ENCODE data around the gene LRRC56. TPM values are rescaled to one million over a fixed set of nuclear protein-coding genes. Genes with fewer than 3 reads are reported as not detected.

LRRC56 gene
- total RNA-seq, 1 experiment from 2014 or later, result 0.08 TPM

GRCh38 chr11:537622-538430 lies 499 bp downstream of the LRRC56 start:
- no peak overlapping the region for H3K27ac ChIP-seq
- peaks cover 4% of the 10 kb centered on the region for H3K36me3 ChIP-seq
- H3K4me3 ChIP-seq, result no peak overlapping the region
- peak in 1 of 2 experiments; percentile 1 for DNase-seq
- H3K27me3 ChIP-seq, result no peaks in the 10 kb centered on the region
- no peaks in the 10 kb centered on the region for H3K4me1 ChIP-seq
- H3K9me3 ChIP-seq (replicated peaks), result no peaks in the 10 kb centered on the region

GRCh38 chr11:538431-539051 lies 1.2 kb downstream of the LRRC56 start:
- no peaks in the 10 kb centered on the region for H3K4me1 ChIP-seq
- H3K9me3 ChIP-seq (replicated peaks), result no peaks in the 10 kb centered on the region
- no peak overlapping the region for H3K27ac ChIP-seq
- no peak overlapping the region for H3K4me3 ChIP-seq
- peaks cover under 1% of the 10 kb centered on the region for H3K36me3 ChIP-seq
- peak in 1 of 2 experiments; percentile 2 for DNase-seq
- H3K27me3 ChIP-seq, result no peaks in the 10 kb centered on the region

GRCh38 chr11:539971-540481 lies 2.7 kb downstream of the LRRC56 start:
- Histone ChIP-seq H3K4me3 (no peak overlapping the region), H3K27ac (no peak overlapping the region), H3K36me3 (no peaks in the 10 kb centered on the region), H3K4me1 (no peaks in the 10 kb centered on the region), H3K9me3 (replicated peaks) (no peaks in the 10 kb centered on the region), H3K27me3 (no peaks in the 10 kb centered on the region)
- no peak for DNase-seq

- Histone ChIP-seq H3K27me3 (no peaks in the 10 kb centered on the region), H3K36me3 (no peaks in the 10 kb centered on the region), H3K4me1 (no peaks in the 10 kb centered on the region), H3K27ac (no peak overlapping the region), H3K4me3 (no peak overlapping the region), H3K9me3 (replicated peaks) (no peaks in the 10 kb centered on the region)
- no peak for DNase-seq
Observed at GRCh38 chr11:540583-541432, 3.5 kb downstream of the LRRC56 start.

GRCh38 chr11:541433-541885 lies 4.1 kb downstream of the LRRC56 start:
- Histone ChIP-seq H3K4me3 (no peak overlapping the region), H3K27me3 (no peaks in the 10 kb centered on the region)

GRCh38 chr11:544817-545166 lies 7.5 kb downstream of the LRRC56 start:
- no peak overlapping the region for H3K27ac ChIP-seq
- H3K36me3 ChIP-seq, result no peaks in the 10 kb centered on the region
- no peak for DNase-seq

More at GRCh38 chr11:541433-541885, 4.1 kb downstream of the LRRC56 start:
- no peak for DNase-seq
- no peaks in the 10 kb centered on the region for H3K36me3 ChIP-seq
- no peaks in the 10 kb centered on the region for H3K9me3 ChIP-seq (replicated peaks)
- no peaks in the 10 kb centered on the region for H3K4me1 ChIP-seq
- H3K27ac ChIP-seq, result no peak overlapping the region

GRCh38 chr11:545171-545570 lies 7.8 kb downstream of the LRRC56 start:
- H3K36me3 ChIP-seq, result no peaks in the 10 kb centered on the region
- H3K4me3 ChIP-seq, result no peak overlapping the region
- no peaks in the 10 kb centered on the region for H3K9me3 ChIP-seq (replicated peaks)

More at GRCh38 chr11:544817-545166, 7.5 kb downstream of the LRRC56 start:
- H3K4me1 ChIP-seq, result no peaks in the 10 kb centered on the region
- H3K4me3 ChIP-seq, result no peak overlapping the region
- no peaks in the 10 kb centered on the region for H3K27me3 ChIP-seq
- H3K9me3 ChIP-seq (replicated peaks), result no peaks in the 10 kb centered on the region

GRCh38 chr11:548700-549603 lies 11.6 kb downstream of the LRRC56 start:
- H3K36me3 ChIP-seq, result no peaks in the 10 kb centered on the region
- no peaks in the 10 kb centered on the region for H3K9me3 ChIP-seq (replicated peaks)
- H3K4me1 ChIP-seq, result peaks cover 4% of the 10 kb centered on the region
- no peak overlapping the region for H3K27ac ChIP-seq
- H3K27me3 ChIP-seq, result peaks cover 2% of the 10 kb centered on the region; the same call in 1 of the 2 replicates
- DNase-seq, result no peak
- no peak overlapping the region for H3K4me3 ChIP-seq

More at GRCh38 chr11:545171-545570, 7.8 kb downstream of the LRRC56 start:
- Histone ChIP-seq H3K27ac (no peak overlapping the region), H3K4me1 (no peaks in the 10 kb centered on the region), H3K27me3 (no peaks in the 10 kb centered on the region)
- no peak for DNase-seq

- Histone ChIP-seq H3K27ac (no peak overlapping the region), H3K4me1 (peaks cover 12% of the 10 kb centered on the region), H3K27me3 (peaks cover 4% of the 10 kb centered on the region; the same call in 1 of the 2 replicates), H3K4me3 (no peak overlapping the region), H3K36me3 (no peaks in the 10 kb centered on the region), H3K9me3 (replicated peaks) (no peaks in the 10 kb centered on the region)
- DNase-seq, result no peak
Observed at GRCh38 chr11:550021-550745, 12.9 kb downstream of the LRRC56 start.

- no peak overlapping the region for H3K4me3 ChIP-seq
- no peaks in the 10 kb centered on the region for H3K36me3 ChIP-seq
- peaks cover 4% of the 10 kb centered on the region; the same call in 1 of the 2 replicates for H3K27me3 ChIP-seq
- H3K9me3 ChIP-seq (replicated peaks), result no peaks in the 10 kb centered on the region
- no peak for DNase-seq
- H3K4me1 ChIP-seq, result peaks cover 12% of the 10 kb centered on the region
- H3K27ac ChIP-seq, result no peak overlapping the region
Observed at GRCh38 chr11:550746-551085, 13.4 kb downstream of the LRRC56 start.

GRCh38 chr11:551131-551530 lies 13.8 kb downstream of the LRRC56 start:
- Histone ChIP-seq H3K36me3 (no peaks in the 10 kb centered on the region), H3K27me3 (peaks cover 4% of the 10 kb centered on the region; the same call in 1 of the 2 replicates), H3K4me3 (no peak overlapping the region), H3K9me3 (replicated peaks) (no peaks in the 10 kb centered on the region), H3K4me1 (peaks cover 12% of the 10 kb centered on the region), H3K27ac (no peak overlapping the region)
- no peak for DNase-seq

- H3K36me3 ChIP-seq, result no peaks in the 10 kb centered on the region
- H3K27me3 ChIP-seq, result peaks cover 4% of the 10 kb centered on the region; the same call in 1 of the 2 replicates
- DNase-seq, result no peak
- H3K27ac ChIP-seq, result no peak overlapping the region
- H3K4me1 ChIP-seq, result peaks cover 12% of the 10 kb centered on the region
- H3K9me3 ChIP-seq (replicated peaks), result no peaks in the 10 kb centered on the region
- H3K4me3 ChIP-seq, result no peak overlapping the region
Observed at GRCh38 chr11:551596-551995, 14.3 kb downstream of the LRRC56 start.
